Naive thymus-derived CD8-positive, alpha-beta T cell (primary cell): ENCODE data around the gene SLC2A1. TPM values are rescaled to one million over a fixed set of nuclear protein-coding genes. Genes with fewer than 3 reads are reported as not detected.

ENCODE experiments used
- ATAC-seq, 2 donors: fragments of 150-1000 bp; cut with Tn5 transposase in 1 of 2; sonication (Bioruptor Pico), chemical (Tn5 transposase) in 1 of 2; 1 replicate in 1 of 2; 2 replicates in 1 of 2; pipeline ENCODE4 v1.10.0; 2021; ENCODE audit warnings: mild to moderate bottlenecking in 2 of 2, moderate library complexity in 2 of 2
- POLR2A ChIA-PET: fragments of 350-600 bp; sonication (Branson Sonifier 250); formaldehyde crosslinking; loops from one replicate; lab custom pipeline; 2021; ENCODE audit warnings: antibody characterized with exemption; lab: Charles Lee
- DNase-seq, 10 donors: peaks; one replicate each; pipeline versions ENCODE4 v3.0.0 to v3.0.0-alpha.2; 2020 to 2022
- H3K27ac Mint-ChIP-seq, 10 donors: one replicate each; pipeline ENCODE4 v1.8.0; 2020 to 2022; ENCODE audit warnings: mild to moderate bottlenecking in 10 of 10, mixed read lengths in 10 of 10, moderate library complexity in 4 of 10, inconsistent platforms in 1 of 10
- H3K27me3 Mint-ChIP-seq, 5 donors: one replicate each; pipeline ENCODE4 v1.8.0; 2021 to 2022; ENCODE audit warnings: mixed read lengths in 5 of 5
- H3K36me3 Mint-ChIP-seq, 3 donors: one replicate each; pipeline ENCODE4 v1.8.0; 2020 to 2022; ENCODE audit warnings: mixed read lengths in 3 of 3, mild to moderate bottlenecking in 2 of 3, inconsistent platforms in 1 of 3
- H3K4me1 Mint-ChIP-seq, 4 donors: one replicate each; pipeline ENCODE4 v1.8.0; 2021 to 2022; ENCODE audit warnings: mixed read lengths in 4 of 4
- H3K4me3 Mint-ChIP-seq, 10 donors: one replicate each; pipeline ENCODE4 v1.8.0; 2020 to 2022; ENCODE audit warnings: mild to moderate bottlenecking in 10 of 10, mixed read lengths in 10 of 10, moderate library complexity in 6 of 10, inconsistent platforms in 1 of 10
- H3K9me3 Mint-ChIP-seq, 9 donors: one replicate each; pipeline ENCODE4 v1.8.0; 2020 to 2022; ENCODE audit warnings: mixed read lengths in 9 of 9, mild to moderate bottlenecking in 3 of 9, inconsistent platforms in 1 of 9, moderate library complexity in 1 of 9
- polyA plus RNA-seq, 3 donors: library from polyadenylated mRNA; unstranded; fragments of 300-500 nt; fragmentation: Illumina TruSeq; gene quantifications; one replicate each; pipeline ENCODE4 v1.2.3, GENCODE V29; 2021
- total RNA-seq, 8 experiments: library from RNA in 2 of 8; stranded (reverse) in 2 of 8; gene quantifications; one replicate each; pipeline ENCODE4 v1.2.3 and lab custom pipeline; 2021 to 2026

SLC2A1 gene
- total and polyA plus RNA-seq, 5 experiments from 2014 or later: 17.7 to 57.3 (median 22.8) TPM

DNA sequence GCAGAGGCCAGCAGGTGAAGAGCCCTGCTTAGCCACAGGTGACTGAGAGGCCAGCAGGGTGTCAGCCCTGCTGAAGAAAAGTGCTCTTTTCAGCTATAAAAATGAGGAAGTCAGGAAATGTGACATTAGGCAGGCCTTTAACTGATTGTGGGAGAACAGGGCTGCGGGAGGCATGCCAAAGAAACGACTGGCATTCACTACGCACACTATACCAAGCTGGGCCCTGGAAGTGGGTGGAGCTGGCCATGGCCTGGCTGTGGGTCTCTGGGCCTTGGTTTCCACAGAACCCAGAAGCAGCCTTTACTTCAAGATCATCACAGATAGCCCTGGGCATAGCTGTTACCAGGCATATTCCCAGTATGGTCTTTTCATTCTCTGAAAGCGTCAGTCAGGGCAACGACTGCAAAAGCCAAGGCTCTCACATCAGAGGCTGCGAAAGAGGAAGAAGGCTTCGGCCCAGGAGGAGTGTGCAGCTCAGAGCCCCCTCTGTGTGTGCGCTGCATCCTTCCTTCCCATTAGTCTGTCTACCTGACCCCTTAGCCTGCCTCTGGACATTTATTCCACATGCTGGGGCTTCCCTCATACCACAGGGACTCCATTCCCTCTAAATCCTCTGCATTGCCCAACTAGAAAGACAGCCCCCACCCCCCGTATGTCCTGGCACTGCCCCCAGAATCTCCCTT, 14.3 kb downstream of the SLC2A1 start:
- Mint-ChIP-seq H3K36me3 (peaks cover 4 to 54% (median 9%) of the 10 kb centered on the region in 3 donors), H3K9me3 (no peaks in the 10 kb centered on the region), H3K27ac (peak overlapping the region; percentile 77 to 92 (median 88)), H3K4me1 (peaks cover 50 to 98% (median 95%) of the 10 kb centered on the region in 4 donors), H3K4me3 (peak overlapping the region; percentile 59 to 84 (median 71)), H3K27me3 (no peaks in the 10 kb centered on the region)
- POLR2A ChIA-PET: interaction anchor here (0.7 to 3.2 kb wide), 7 partner anchors 9 to 21 kb away, joined by 3 to 26 read pairs (median 10); partner anchors contain the start of gene SLC2A1
- no peak for DNase-seq
- peak in 1 of 2 donors; percentile 35 for ATAC-seq

- H3K4me3 Mint-ChIP-seq: peak overlapping the region in 9 of 10 donors; percentile 59 to 84 (median 72)
- peak overlapping the region; percentile 70 to 92 (median 88) for H3K27ac Mint-ChIP-seq
- no peaks in the 10 kb centered on the region for H3K9me3 Mint-ChIP-seq
- ATAC-seq (no peak), DNase-seq (no peak)
- peaks cover 53 to 98% (median 96%) of the 10 kb centered on the region in 4 donors for H3K4me1 Mint-ChIP-seq
- peaks cover 4 to 56% (median 9%) of the 10 kb centered on the region in 3 donors for H3K36me3 Mint-ChIP-seq
- no peaks in the 10 kb centered on the region for H3K27me3 Mint-ChIP-seq
- POLR2A ChIA-PET: interaction anchor here (0.7 to 3.2 kb wide), 7 partner anchors 9 to 21 kb away, joined by 3 to 26 read pairs (median 10); partner anchors contain the start of gene SLC2A1
These were observed 14.9 kb downstream of the SLC2A1 start for GRCh38 chr1:42943728-42944127.

DNA sequence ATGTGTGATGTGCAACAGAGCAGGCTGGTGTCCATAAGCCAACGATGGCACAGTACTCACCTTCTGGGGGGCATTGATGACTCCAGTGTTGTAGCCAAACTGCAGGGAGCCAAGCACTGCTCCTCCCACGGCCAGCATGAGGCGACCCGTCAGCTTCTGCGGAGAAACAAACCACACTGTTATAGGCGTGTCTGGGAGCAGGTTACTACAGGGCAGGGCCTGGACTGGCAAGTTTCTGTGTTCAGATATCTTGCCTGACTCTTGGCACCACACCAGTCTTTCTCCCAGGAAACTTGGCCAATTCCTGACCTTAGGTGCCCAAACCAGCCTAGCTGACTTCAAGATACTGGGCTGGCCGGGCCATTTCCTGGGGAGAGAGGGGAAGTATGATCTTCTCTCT, 15.5 kb downstream of the SLC2A1 start:
- DNase-seq (peak in 1 of 10 donors; percentile 35), ATAC-seq (peak; percentile 33 to 85)
- peaks cover 59 to 99% (median 97%) of the 10 kb centered on the region in 4 donors for H3K4me1 Mint-ChIP-seq
- H3K9me3 Mint-ChIP-seq: no peaks in the 10 kb centered on the region
- H3K36me3 Mint-ChIP-seq: peaks cover 4 to 62% (median 9%) of the 10 kb centered on the region in 3 donors
- POLR2A ChIA-PET: interaction anchor here (0.9 to 3.2 kb wide), 5 partner anchors 9 to 19 kb away, joined by 4 to 26 read pairs (median 10); partner anchors contain the start of gene SLC2A1
- H3K27ac Mint-ChIP-seq: peak overlapping the region; percentile 63 to 91 (median 84)
- no peaks in the 10 kb centered on the region for H3K27me3 Mint-ChIP-seq
- peak overlapping the region in 8 of 10 donors; percentile 53 to 82 (median 64) for H3K4me3 Mint-ChIP-seq

DNA sequence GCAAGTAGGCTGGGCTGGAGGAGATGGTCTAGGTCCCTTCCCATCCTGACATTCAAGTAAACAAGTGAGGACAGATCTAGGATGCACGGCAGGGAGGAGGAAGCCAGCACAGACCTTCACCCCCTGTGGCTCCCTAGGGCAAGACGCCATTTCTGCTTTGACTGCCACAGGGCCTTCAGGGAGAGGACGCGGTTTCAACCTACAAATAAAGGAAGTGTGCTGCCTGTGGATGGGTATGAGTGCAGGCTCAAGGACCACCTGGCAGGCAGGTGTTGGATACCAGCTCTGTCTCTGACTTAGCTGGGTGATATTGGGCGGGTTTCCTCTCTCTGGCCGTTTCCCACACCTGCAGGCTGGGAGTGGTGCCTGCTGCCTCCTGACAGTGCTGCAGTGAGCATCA, 16.2 kb downstream of the SLC2A1 start:
- Mint-ChIP-seq H3K27ac (peak overlapping the region; percentile 63 to 91 (median 84)), H3K4me1 (peaks cover 62 to 99% (median 97%) of the 10 kb centered on the region in 4 donors), H3K27me3 (no peaks in the 10 kb centered on the region), H3K9me3 (no peaks in the 10 kb centered on the region), H3K4me3 (peak overlapping the region in 8 of 10 donors; percentile 22 to 82 (median 60)), H3K36me3 (peaks cover 4 to 66% (median 9%) of the 10 kb centered on the region in 3 donors)
- no peak for DNase-seq
- ATAC-seq: no peak
- POLR2A ChIA-PET: interaction anchor here (1.6 to 3.2 kb wide), 3 partner anchors 11 to 17 kb away, joined by 4 to 26 read pairs (median 10); partner anchors contain the start of gene SLC2A1

- H3K4me1 Mint-ChIP-seq: peaks cover 65 to 99% (median 97%) of the 10 kb centered on the region in 4 donors
- H3K36me3 Mint-ChIP-seq: peaks cover 4 to 70% (median 9%) of the 10 kb centered on the region in 3 donors
- ATAC-seq: no peak
- peak overlapping the region in 9 of 10 donors; percentile 37 to 88 (median 79) for H3K27ac Mint-ChIP-seq
- H3K27me3 Mint-ChIP-seq: no peaks in the 10 kb centered on the region
- H3K9me3 Mint-ChIP-seq: no peaks in the 10 kb centered on the region
- no peak for DNase-seq
- H3K4me3 Mint-ChIP-seq: peak overlapping the region in 3 of 10 donors; percentile 28 to 62 (median 55)
- POLR2A ChIA-PET: interaction anchor here (0.9 to 1.7 kb wide), 4 partner anchors 10 to 18 kb away, joined by 3 to 7 read pairs (median 4); no protein-coding TSS in a partner anchor
These were observed 16.9 kb downstream of the SLC2A1 start for GRCh38 chr1:42941640-42942330.

DNA sequence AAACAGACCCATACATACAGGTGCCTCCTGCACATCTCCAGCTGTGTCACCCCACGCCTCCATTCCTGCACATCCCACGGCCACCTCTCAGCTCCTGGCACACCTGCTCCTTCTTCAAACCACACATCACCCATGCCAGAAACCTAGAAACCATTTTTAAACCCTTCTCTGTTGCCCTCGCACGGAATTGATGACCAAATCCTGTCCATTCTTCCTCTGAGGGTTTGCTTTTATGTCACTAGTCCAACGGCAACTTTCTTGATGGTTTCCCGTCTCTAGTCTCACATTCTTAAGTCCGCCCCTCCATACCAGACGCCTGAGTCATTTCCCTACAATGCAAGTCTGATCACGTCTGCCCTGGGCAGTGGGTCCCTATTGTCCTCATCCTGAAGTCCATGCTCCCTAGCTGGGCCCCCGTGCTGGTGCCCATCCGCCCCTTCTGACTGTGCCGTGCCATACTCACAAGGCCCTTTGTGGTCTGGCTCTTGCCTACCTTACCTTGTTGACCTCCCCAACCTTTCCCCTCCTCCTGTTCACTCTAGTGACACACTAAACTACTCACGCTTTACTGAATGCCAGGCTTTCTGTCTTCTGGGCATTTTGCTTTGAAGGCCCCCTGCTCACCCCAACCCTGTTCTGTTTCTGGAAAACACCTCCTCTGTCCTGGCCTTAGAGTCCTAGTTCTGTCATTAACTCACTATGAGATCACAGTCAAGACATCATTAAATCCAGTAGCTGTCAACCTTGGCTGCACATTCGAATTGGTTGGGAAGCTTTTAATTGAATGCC, 17.6 kb downstream of the SLC2A1 start:
- H3K9me3 Mint-ChIP-seq: no peaks in the 10 kb centered on the region
- peaks cover 63 to 99% (median 97%) of the 10 kb centered on the region in 4 donors for H3K4me1 Mint-ChIP-seq
- H3K27ac Mint-ChIP-seq: peak overlapping the region; percentile 40 to 93 (median 82)
- ATAC-seq (no peak), DNase-seq (no peak)
- H3K36me3 Mint-ChIP-seq: peaks cover 4 to 70% (median 9%) of the 10 kb centered on the region in 3 donors
- H3K4me3 Mint-ChIP-seq: peak overlapping the region in 8 of 10 donors; percentile 1 to 57 (median 23)
- H3K27me3 Mint-ChIP-seq: no peaks in the 10 kb centered on the region
- POLR2A ChIA-PET: interaction anchor here (0.9 to 1.7 kb wide), 4 partner anchors 9 to 19 kb away, joined by 3 to 7 read pairs (median 4); no protein-coding TSS in a partner anchor

- POLR2A ChIA-PET: interaction anchor here (0.7 to 2.8 kb wide), 3 partner anchors 14 to 21 kb away, joined by 4 to 12 read pairs (median 5); no protein-coding TSS in a partner anchor
- ATAC-seq (no peak), DNase-seq (peak in 1 of 10 donors; percentile 23)
- peak overlapping the region in 9 of 10 donors; percentile 1 to 76 (median 54) for H3K4me3 Mint-ChIP-seq
- H3K9me3 Mint-ChIP-seq: no peaks in the 10 kb centered on the region
- no peaks in the 10 kb centered on the region for H3K27me3 Mint-ChIP-seq
- H3K4me1 Mint-ChIP-seq: peaks cover 64 to 99% (median 97%) of the 10 kb centered on the region in 4 donors
- H3K27ac Mint-ChIP-seq: peak overlapping the region; percentile 83 to 99 (median 90)
- peaks cover 7 to 67% (median 9%) of the 10 kb centered on the region in 3 donors for H3K36me3 Mint-ChIP-seq
These were observed 19.7 kb downstream of the SLC2A1 start for GRCh38 chr1:42938645-42939615.

- peaks cover 64 to 99% (median 97%) of the 10 kb centered on the region in 4 donors for H3K4me1 Mint-ChIP-seq
- H3K27me3 Mint-ChIP-seq: no peaks in the 10 kb centered on the region
- no peaks in the 10 kb centered on the region for H3K9me3 Mint-ChIP-seq
- peak overlapping the region; percentile 88 to 99 (median 90) for H3K27ac Mint-ChIP-seq
- H3K4me3 Mint-ChIP-seq: peak overlapping the region in 8 of 10 donors; percentile 1 to 76 (median 52)
- POLR2A ChIA-PET: interaction anchor here (0.7 to 3.9 kb wide), 4 partner anchors 13 to 22 kb away, joined by 4 to 25 read pairs (median 8); no protein-coding TSS in a partner anchor
- peak; percentile 9 to 33 for ATAC-seq
- DNase-seq: no peak
- peaks cover 7 to 66% (median 9%) of the 10 kb centered on the region in 3 donors for H3K36me3 Mint-ChIP-seq
These were observed 20.6 kb downstream of the SLC2A1 start for GRCh38 chr1:42937836-42938644.

GRCh38 chr1:42937141-42937696, 21.4 kb downstream of the SLC2A1 start:
- POLR2A ChIA-PET: interaction anchor here (1.2 to 3.9 kb wide), 3 partner anchors 9 to 15 kb away, joined by 4 to 25 read pairs (median 12); no protein-coding TSS in a partner anchor
- no peak for DNase-seq
- H3K4me3 Mint-ChIP-seq: peak overlapping the region in 9 of 10 donors; percentile 0 to 64 (median 54)
- H3K36me3 Mint-ChIP-seq: peaks cover 7 to 58% (median 9%) of the 10 kb centered on the region in 3 donors
- H3K27me3 Mint-ChIP-seq: no peaks in the 10 kb centered on the region
- no peak for ATAC-seq
- H3K4me1 Mint-ChIP-seq: peaks cover 64 to 99% (median 97%) of the 10 kb centered on the region in 4 donors
- no peaks in the 10 kb centered on the region for H3K9me3 Mint-ChIP-seq
- H3K27ac Mint-ChIP-seq: peak overlapping the region; percentile 88 to 99 (median 90)
